Measurements from ENCODE around the gene TRAPPC3L.

GRCh38 chr6:116461331-116461931 lies 84.1 kb downstream of the TRAPPC3L start, which contains the start of gene CALHM6:
- TF ChIP-seq, protein P1, sequence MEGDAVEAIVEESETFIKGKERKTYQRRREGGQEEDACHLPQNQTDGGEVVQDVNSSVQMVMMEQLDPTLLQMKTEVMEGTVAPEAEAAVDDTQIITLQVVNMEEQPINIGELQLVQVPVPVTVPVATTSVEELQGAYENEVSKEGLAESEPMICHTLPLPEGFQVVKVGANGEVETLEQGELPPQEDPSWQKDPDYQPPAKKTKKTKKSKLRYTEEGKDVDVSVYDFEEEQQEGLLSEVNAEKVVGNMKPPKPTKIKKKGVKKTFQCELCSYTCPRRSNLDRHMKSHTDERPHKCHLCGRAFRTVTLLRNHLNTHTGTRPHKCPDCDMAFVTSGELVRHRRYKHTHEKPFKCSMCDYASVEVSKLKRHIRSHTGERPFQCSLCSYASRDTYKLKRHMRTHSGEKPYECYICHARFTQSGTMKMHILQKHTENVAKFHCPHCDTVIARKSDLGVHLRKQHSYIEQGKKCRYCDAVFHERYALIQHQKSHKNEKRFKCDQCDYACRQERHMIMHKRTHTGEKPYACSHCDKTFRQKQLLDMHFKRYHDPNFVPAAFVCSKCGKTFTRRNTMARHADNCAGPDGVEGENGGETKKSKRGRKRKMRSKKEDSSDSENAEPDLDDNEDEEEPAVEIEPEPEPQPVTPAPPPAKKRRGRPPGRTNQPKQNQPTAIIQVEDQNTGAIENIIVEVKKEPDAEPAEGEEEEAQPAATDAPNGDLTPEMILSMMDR (IDR thresholded peaks at IDR 0.05; ENCODE audit: low read depth, low read length, poor library complexity, severe bottlenecking), result no peak
- TF ChIP-seq EZH2phosphoT487 (IDR thresholded peaks at IDR 0.05; ENCODE audit: borderline replicate concordance, low read length), result no peak

All from DOHH2 (cell line).